A549 (cell line): ENCODE data around the gene TJP1. TPM values are rescaled to one million over a fixed set of nuclear protein-coding genes. Genes with fewer than 3 reads are reported as not detected.

Source experiments
- ATAC-seq, 2 experiments: fragments of 200-7000 bp in 1 of 2; fragments of >200 bp in 1 of 2; cut with Nextera tagmentation in 1 of 2; cut with Tn5 transposase in 1 of 2; 3 replicates each; pipeline versions ENCODE4 v1.8.0 to v1.9.1; 2018 to 2020; ENCODE audit warnings: mild to moderate bottlenecking in 1 of 2, moderate library complexity in 1 of 2
- CTCF ChIA-PET: fragments of 300-600 bp; sonication (Branson Sonifier 250); formaldehyde crosslinking; extraction: SDS; loops from one replicate; lab custom pipeline; 2021; ENCODE audit warnings: antibody characterized with exemption, inconsistent platforms; lab: Yijun Ruan, JAX
- POLR2A ChIA-PET: fragments of 350-600 bp; formaldehyde crosslinking; extraction: SDS; loops from one replicate; lab custom pipeline; 2021; ENCODE audit warnings: antibody characterized with exemption, inconsistent platforms; lab: Yijun Ruan, JAX
- DNase-seq, 2 experiments: peaks; one replicate each; pipeline versions ENCODE4 v3.0.0 to v3.0.0-alpha.2; 2011 to 2016; ENCODE audit warnings: low read depth in 1 of 2, low spot score in 1 of 2
- FAIRE-seq: peaks from 2 replicates; lab custom pipeline; 2011; peaks lifted over from hg19 to GRCh38; lab: Jason Lieb, UNC
- H3K27ac ChIP-seq, 2 experiments: fragments of >200 bp; sonication (Bioruptor Twin); formaldehyde crosslinking; 3 replicates each; pipeline ENCODE4 v1.5.1; 2016 to 2017
- H3K4me1 ChIP-seq: fragments of >200 bp; sonication (Bioruptor Twin); formaldehyde crosslinking; 3 replicates; pipeline ENCODE4 v1.6.1; 2016
- H3K4me2 ChIP-seq: fragments of >200 bp; sonication (Bioruptor Twin); formaldehyde crosslinking; 3 replicates; pipeline ENCODE4 v1.6.1; 2016
- H3K4me3 ChIP-seq: fragments of >200 bp; sonication (Bioruptor Twin); formaldehyde crosslinking; 3 replicates; pipeline ENCODE4 v1.5.1; 2016
- H3K9me3 ChIP-seq: fragments of >200 bp; sonication (Bioruptor Twin); formaldehyde crosslinking; 3 replicates; pipeline ENCODE4 v1.6.1; 2016
- CBX8 ChIP-seq: fragments of 200-600 bp; sonication (generic); IDR thresholded peaks from 2 replicates; pipeline ENCODE4 v1.6.1; 2016
- CHD2 ChIP-seq: fragments of 150-350 bp; IDR thresholded peaks from 2 replicates; pipeline ENCODE4 v1.6.1; 2014; ENCODE audit warnings: low read length; ENCODE audit not compliant: partially characterized antibody
- CHD4 ChIP-seq: fragments of 200-600 bp; sonication (generic); IDR thresholded peaks from 2 replicates; pipeline ENCODE4 v1.6.1; 2016; ENCODE audit warnings: antibody characterized with exemption, mild to moderate bottlenecking, borderline replicate concordance
- ESRRA ChIP-seq: fragments of 150-350 bp; IDR thresholded peaks from 2 replicates; pipeline ENCODE4 v1.6.1; 2014; ENCODE audit warnings: mild to moderate bottlenecking, low read length, borderline replicate concordance
- FOSL2 ChIP-seq, 2 experiments: fragments of 450-650 bp in 1 of 2; fragments of >200 bp in 1 of 2; sonication (Bioruptor Twin) in 1 of 2; formaldehyde crosslinking; IDR thresholded peaks; 2 replicates each; pipeline versions ENCODE4 v1.5.0 to v1.6.1; 2016 to 2020; ENCODE audit warnings: mild to moderate bottlenecking in 1 of 2, moderate library complexity in 1 of 2
- HOXB13 ChIP-seq: fragments of 250-450 bp; sonication (Bioruptor Pico); IDR thresholded peaks from 2 replicates; pipeline ENCODE4 v1.5.0; 2020; ENCODE audit warnings: low read depth, mild to moderate bottlenecking, moderate library complexity
- HOXB5 ChIP-seq: fragments of 250-450 bp; sonication (Bioruptor Pico); IDR thresholded peaks from 2 replicates; pipeline ENCODE4 v1.5.0; 2020; ENCODE audit warnings: mild to moderate bottlenecking, moderate library complexity
- JUN ChIP-seq, 2 experiments: fragments of >200 bp; sonication (Bioruptor Twin); formaldehyde crosslinking; IDR thresholded peaks; 2 replicates in 1 of 2; 3 replicates in 1 of 2; pipeline ENCODE4 v1.6.1; 2016 to 2017
- MAFK ChIP-seq: fragments of 450-650 bp; IDR thresholded peaks from 2 replicates; pipeline ENCODE4 v1.6.1; 2014; ENCODE audit not compliant: partially characterized antibody
- MYC ChIP-seq: IDR thresholded peaks from 2 replicates; pipeline ENCODE4 v1.6.1; 2012; ENCODE audit warnings: mild to moderate bottlenecking, inconsistent platforms, low read length, improper control_type of control experiment, borderline replicate concordance
- NPAS2 ChIP-seq: fragments of 250-450 bp; sonication (Bioruptor Pico); IDR thresholded peaks from 2 replicates; pipeline ENCODE4 v1.8.0; 2022; ENCODE audit warnings: mild to moderate bottlenecking, moderate library complexity, borderline replicate concordance
- PHF8 ChIP-seq: fragments of 200-600 bp; sonication (generic); IDR thresholded peaks from 2 replicates; pipeline ENCODE4 v1.6.1; 2016; ENCODE audit warnings: low read depth, mild to moderate bottlenecking, antibody characterized with exemption, moderate library complexity, borderline replicate concordance
- RARB ChIP-seq: fragments of 250-450 bp; sonication (Bioruptor Pico); IDR thresholded peaks from 2 replicates; pipeline ENCODE4 v1.8.0; 2021; ENCODE audit warnings: mild to moderate bottlenecking, moderate library complexity
- RCOR1 ChIP-seq: fragments of 150-350 bp; IDR thresholded peaks from 2 replicates; pipeline ENCODE4 v1.6.1; 2014; ENCODE audit warnings: antibody characterized with exemption, low read length, low read depth
- SMC3 ChIP-seq: fragments of >200 bp; sonication (Bioruptor Twin); formaldehyde crosslinking; IDR thresholded peaks from 3 replicates; pipeline ENCODE4 v1.6.1; 2018; ENCODE audit warnings: inconsistent platforms
- SREBF2 ChIP-seq: fragments of 450-650 bp; IDR thresholded peaks from 2 replicates; pipeline ENCODE4 v1.6.1; 2014; ENCODE audit warnings: mild to moderate bottlenecking, moderate library complexity
- TFCP2L1 ChIP-seq: fragments of 250-450 bp; sonication (Bioruptor Pico); IDR thresholded peaks from 2 replicates; pipeline ENCODE4 v1.5.0; 2021; ENCODE audit warnings: mild to moderate bottlenecking
- ZC3H11A ChIP-seq: fragments of 450-650 bp; IDR thresholded peaks from 2 replicates; pipeline ENCODE4 v1.6.1; 2014; ENCODE audit warnings: antibody characterized with exemption, mild to moderate bottlenecking
- WGBS: methylation state at CpG from one replicate; pipeline ENCODE4 v1.1.6; 2017; ENCODE audit errors: missing lambda C conversion rate; 5-methylcytosine and 5-hydroxymethylcytosine counted together
- polyA plus RNA-seq, 4 experiments: library from polyadenylated mRNA; depleted of rRNA in 3 of 4; stranded (reverse); fragments of >200 nt; fragmentation: RNase III in 1 of 4; extraction: RNeasy Plus Mini Kit Qiagen cat#74134 plus additional on column Dnase treatment in 1 of 4; gene quantifications; 2 replicates in 3 of 4; 3 replicates in 1 of 4; pipeline ENCODE4 v1.2.3, GENCODE V29; 2011 to 2017
- TF ChIP-seq, protein P1 (sequence below): fragments of 250-450 bp; sonication (Bioruptor Pico); IDR thresholded peaks from 2 replicates; pipeline ENCODE4 v1.5.0; 2020; ENCODE audit warnings: low read depth, mild to moderate bottlenecking, moderate library complexity
- TF ChIP-seq, protein P2 (sequence below): fragments of >200 bp; sonication (Bioruptor Twin); formaldehyde crosslinking; IDR thresholded peaks from 2 replicates; pipeline ENCODE4 v1.6.1; 2016
- TF ChIP-seq, protein P3 (sequence below): fragments of 250-450 bp; sonication (Bioruptor Pico); IDR thresholded peaks from 2 replicates; pipeline ENCODE4 v1.5.0; 2021; ENCODE audit warnings: mild to moderate bottlenecking, moderate library complexity, borderline replicate concordance
- TF ChIP-seq, protein P4 (sequence below): IDR thresholded peaks from 2 replicates; pipeline ENCODE4 v1.6.1; 2012; ENCODE audit warnings: low read depth, borderline replicate concordance

The TJP1 gene
- polyA plus RNA-seq, 2 of the 4 experiments (the other 2 are of a cell fraction): 55.0 to 179 TPM

DNA sequence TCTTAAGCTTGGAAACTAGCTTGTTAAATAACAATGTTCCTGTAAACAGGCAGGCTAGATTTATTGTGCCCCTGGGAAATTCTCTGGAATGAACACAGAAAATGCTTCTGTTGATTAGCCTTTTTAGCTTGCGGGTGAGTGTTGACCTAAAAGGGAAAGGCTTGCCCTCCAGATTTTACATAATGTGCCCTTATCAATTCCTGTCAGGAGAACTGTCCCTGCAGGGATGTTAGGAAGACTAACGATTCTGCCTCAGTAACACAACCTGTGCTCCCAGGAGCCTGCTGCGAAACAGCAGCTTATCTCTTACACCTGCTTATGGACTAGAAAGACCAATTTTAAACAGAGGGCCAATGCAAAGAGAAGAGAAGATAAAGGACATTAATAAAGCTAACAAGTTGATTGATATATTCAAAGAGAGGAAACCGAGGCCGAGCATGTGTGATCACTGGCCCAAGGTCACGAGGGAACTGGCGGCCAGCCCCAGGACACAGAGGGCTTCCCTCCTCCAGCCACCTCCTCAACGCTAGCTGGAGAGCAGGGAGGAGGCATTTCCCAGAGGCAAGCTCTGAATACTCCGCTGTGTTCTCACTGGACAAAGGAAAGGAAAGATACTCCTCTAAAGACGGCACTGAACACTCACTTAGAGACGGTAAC is 48.4 kb upstream of the TJP1 start:
- ChIA-PET CTCF (interaction anchor here (1.2 to 1.4 kb wide), 2 partner anchors 8 to 123 kb away, joined by 3 to 6 read pairs; no protein-coding TSS in a partner anchor), POLR2A (no interaction called here)
- 87% methylated on average over 11 of the region's 11 CpGs for WGBS
- ATAC-seq (no peak), FAIRE-seq (no peak), DNase-seq (no peak)
- Histone ChIP-seq H3K9me3 (no peaks in the 10 kb centered on the region), H3K4me3 (no peak overlapping the region), H3K4me2 (no peak overlapping the region), H3K4me1 (no peaks in the 10 kb centered on the region), H3K27ac (no peak overlapping the region)
- TF ChIP-seq HOXB13 (CRISPR knock-in tag) (no peak), NPAS2 (CRISPR knock-in tag) (no peak), MYC (no peak), CHD2 (no peak), CBX8 (no peak), RARB (CRISPR knock-in tag) (no peak), HOXB5 (CRISPR knock-in tag) (no peak), PHF8 (no peak), ESRRA (no peak)
- TF ChIP-seq, protein P1, sequence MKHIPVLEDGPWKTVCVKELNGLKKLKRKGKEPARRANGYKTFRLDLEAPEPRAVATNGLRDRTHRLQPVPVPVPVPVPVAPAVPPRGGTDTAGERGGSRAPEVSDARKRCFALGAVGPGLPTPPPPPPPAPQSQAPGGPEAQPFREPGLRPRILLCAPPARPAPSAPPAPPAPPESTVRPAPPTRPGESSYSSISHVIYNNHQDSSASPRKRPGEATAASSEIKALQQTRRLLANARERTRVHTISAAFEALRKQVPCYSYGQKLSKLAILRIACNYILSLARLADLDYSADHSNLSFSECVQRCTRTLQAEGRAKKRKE: no peak

DNA sequence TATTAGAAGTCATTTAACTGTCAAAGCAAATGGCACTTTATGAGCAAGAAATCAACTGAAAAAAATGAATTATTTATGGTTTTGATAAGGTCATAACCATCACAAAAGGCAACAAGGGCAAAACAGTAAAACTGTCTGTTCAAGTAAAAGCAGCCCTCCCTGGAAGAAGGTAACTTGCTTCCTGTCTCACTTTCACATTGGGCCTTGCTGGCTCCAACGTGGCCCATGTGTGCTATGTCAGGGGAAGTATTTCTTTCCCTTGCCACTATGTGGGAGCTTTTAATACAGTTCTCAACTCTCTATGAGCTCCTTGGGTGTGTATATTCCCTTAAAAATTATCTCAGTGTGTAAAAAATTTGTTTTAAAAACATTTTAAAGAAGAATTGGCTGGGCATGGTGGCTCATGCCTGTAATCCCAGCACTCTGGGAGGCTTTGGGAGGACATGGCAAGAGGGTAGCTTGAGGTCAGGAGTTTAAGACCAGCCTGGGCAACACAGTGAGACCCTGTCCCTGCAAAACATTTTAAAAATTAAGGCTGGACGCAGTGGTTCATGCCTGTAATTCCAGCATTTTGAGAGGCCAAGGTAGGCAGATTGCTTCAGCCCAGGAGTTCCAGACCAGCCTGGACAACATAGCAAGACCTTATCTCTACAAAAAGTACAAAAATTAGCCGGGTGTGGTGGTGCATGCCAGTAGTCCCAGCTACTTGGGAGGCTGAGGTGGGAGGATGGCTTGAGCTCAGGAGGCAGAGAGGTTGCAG is 45.2 kb upstream of the TJP1 start:
- FAIRE-seq (peak; percentile 56), DNase-seq (no peak), ATAC-seq (no peak)
- Histone ChIP-seq H3K27ac (no peak overlapping the region), H3K4me3 (no peak overlapping the region), H3K9me3 (no peaks in the 10 kb centered on the region), H3K4me2 (no peak overlapping the region), H3K4me1 (no peaks in the 10 kb centered on the region)
- TF ChIP-seq FOSL2 (IDR thresholded peaks at IDR 0.05): no peak
- no peak for TF ChIP-seq FOSL2 (CRISPR knock-in tag; IDR thresholded peaks at IDR 0.05)
- ChIA-PET CTCF (interaction anchor here (0.7 to 2.0 kb wide), 6 partner anchors 12 to 118 kb away, joined by 3 to 7 read pairs (median 4); no protein-coding TSS in a partner anchor), POLR2A (no interaction called here)
- 74% methylated on average over 3 of the region's 3 CpGs for WGBS

DNA sequence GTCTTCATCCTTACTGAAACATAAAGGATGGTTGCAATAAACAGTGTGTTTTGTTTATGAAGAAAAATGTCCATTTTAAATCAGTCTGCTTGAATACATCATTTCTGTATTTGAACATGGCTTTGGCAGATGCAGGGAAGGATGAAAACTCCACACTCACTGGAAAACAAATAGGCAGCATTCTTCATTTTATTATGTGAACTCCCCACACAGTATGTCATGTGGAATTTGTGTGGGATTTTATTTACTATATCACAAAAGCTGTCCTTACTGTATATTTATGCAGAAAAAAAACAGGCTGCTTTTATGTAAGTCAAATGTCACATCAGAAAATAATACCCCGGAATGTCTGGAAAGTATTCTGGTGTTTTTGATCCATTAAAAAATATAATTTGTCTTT is 44.1 kb upstream of the TJP1 start:
- 95% methylated on average over 1 of the region's 1 CpG for WGBS
- ChIA-PET CTCF (interaction anchor here (1.1 to 2.0 kb wide), 2 partner anchors 10 to 59 kb away, joined by 4 to 5 read pairs; no protein-coding TSS in a partner anchor), POLR2A (no interaction called here)
- Histone ChIP-seq H3K9me3 (no peaks in the 10 kb centered on the region), H3K4me3 (no peak overlapping the region), H3K4me2 (no peak overlapping the region), H3K27ac (no peak overlapping the region), H3K4me1 (no peaks in the 10 kb centered on the region)
- FAIRE-seq (no peak), DNase-seq (no peak), ATAC-seq (no peak)
- TF ChIP-seq SREBF2: no peak
- no peak for TF ChIP-seq RCOR1
- TF ChIP-seq TFCP2L1 (CRISPR knock-in tag): no peak
- TF ChIP-seq, protein P2, sequence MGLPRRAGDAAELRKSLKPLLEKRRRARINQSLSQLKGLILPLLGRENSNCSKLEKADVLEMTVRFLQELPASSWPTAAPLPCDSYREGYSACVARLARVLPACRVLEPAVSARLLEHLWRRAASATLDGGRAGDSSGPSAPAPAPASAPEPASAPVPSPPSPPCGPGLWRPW: no peak
- no peak for TF ChIP-seq CHD2
- TF ChIP-seq SMC3: no peak
- TF ChIP-seq MAFK: no peak
- TF ChIP-seq CHD4: no peak
- no peak for TF ChIP-seq JUN (IDR thresholded peaks at IDR 0.05)
- TF ChIP-seq ZC3H11A: no peak
- TF ChIP-seq, protein P3, sequence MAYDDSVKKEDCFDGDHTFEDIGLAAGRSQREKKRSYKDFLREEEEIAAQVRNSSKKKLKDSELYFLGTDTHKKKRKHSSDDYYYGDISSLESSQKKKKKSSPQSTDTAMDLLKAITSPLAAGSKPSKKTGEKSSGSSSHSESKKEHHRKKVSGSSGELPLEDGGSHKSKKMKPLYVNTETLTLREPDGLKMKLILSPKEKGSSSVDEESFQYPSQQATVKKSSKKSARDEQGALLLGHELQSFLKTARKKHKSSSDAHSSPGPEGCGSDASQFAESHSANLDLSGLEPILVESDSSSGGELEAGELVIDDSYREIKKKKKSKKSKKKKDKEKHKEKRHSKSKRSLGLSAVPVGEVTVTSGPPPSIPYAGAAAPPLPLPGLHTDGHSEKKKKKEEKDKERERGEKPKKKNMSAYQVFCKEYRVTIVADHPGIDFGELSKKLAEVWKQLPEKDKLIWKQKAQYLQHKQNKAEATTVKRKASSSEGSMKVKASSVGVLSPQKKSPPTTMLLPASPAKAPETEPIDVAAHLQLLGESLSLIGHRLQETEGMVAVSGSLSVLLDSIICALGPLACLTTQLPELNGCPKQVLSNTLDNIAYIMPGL (CRISPR knock-in tag): no peak
- TF ChIP-seq, protein P4, sequence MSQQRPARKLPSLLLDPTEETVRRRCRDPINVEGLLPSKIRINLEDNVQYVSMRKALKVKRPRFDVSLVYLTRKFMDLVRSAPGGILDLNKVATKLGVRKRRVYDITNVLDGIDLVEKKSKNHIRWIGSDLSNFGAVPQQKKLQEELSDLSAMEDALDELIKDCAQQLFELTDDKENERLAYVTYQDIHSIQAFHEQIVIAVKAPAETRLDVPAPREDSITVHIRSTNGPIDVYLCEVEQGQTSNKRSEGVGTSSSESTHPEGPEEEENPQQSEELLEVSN: no peak
